B cell (primary cell): Measurements from ENCODE around the gene PHIP. TPM values are rescaled to one million over a fixed set of nuclear protein-coding genes. Genes with fewer than 3 reads are reported as not detected.

Experiments
- ATAC-seq: fragments of 200-7000 bp; cut with Tn5 transposase; one replicate; pipeline ENCODE4 v1.10.0; 2021; ENCODE audit warnings: low read depth, mild to moderate bottlenecking, moderate number of reproducible peaks, moderate library complexity
- CTCF ChIA-PET: fragments of 350-600 bp; sonication (Branson Sonifier 250); formaldehyde crosslinking; loops from one replicate; lab custom pipeline; 2021; ENCODE audit warnings: antibody characterized with exemption, inconsistent platforms; lab: Charles Lee
- POLR2A ChIA-PET: fragments of 350-600 bp; sonication (Branson Sonifier 250); formaldehyde crosslinking; loops from one replicate; lab custom pipeline; 2021; ENCODE audit warnings: antibody characterized with exemption; lab: Charles Lee
- DNase-seq: peaks from one replicate; pipeline ENCODE4 v3.0.0; 2013
- H2AFZ ChIP-seq: 2 replicates; pipeline ENCODE4 v1.6.1; 2012; ENCODE audit warnings: mild to moderate bottlenecking, low read depth, low read length; ENCODE audit not compliant: insufficient read depth, poor library complexity, severe bottlenecking
- H3K27ac ChIP-seq, 2 donors: 1 replicate in 1 of 2; 2 replicates in 1 of 2; pipeline ENCODE4 v1.5.1; 2012 to 2013; ENCODE audit warnings: low read length in 2 of 2, mild to moderate bottlenecking in 2 of 2, moderate library complexity in 1 of 2
- H3K27me3 ChIP-seq, 4 experiments: fragments of 200-600 bp in 1 of 4; sonication (generic) in 1 of 4; replicated peaks in 1 of 4; 1 replicate in 2 of 4; 2 replicates in 2 of 4; pipeline versions ENCODE4 v1.6.1 to v1.7.0; 2013 to 2016; ENCODE audit warnings: low read length in 3 of 4, mild to moderate bottlenecking in 2 of 4, mixed read lengths in 1 of 4, moderate library complexity in 1 of 4; ENCODE audit not compliant: insufficient read depth in 4 of 4, control insufficient read depth in 3 of 4; ENCODE audit errors: control extremely low read depth in 1 of 4
- H3K36me3 ChIP-seq, 2 experiments: replicated peaks in 1 of 2; 1 replicate in 1 of 2; 2 replicates in 1 of 2; pipeline versions ENCODE4 v1.6.1 to v1.7.1; 2013; ENCODE audit warnings: low read length in 1 of 2; ENCODE audit not compliant: insufficient read depth in 2 of 2, control insufficient read depth in 1 of 2; ENCODE audit errors: control extremely low read depth in 1 of 2, extremely low read depth in 1 of 2
- H3K4me1 ChIP-seq, 2 donors: fragments of 200-600 bp in 1 of 2; sonication (generic) in 1 of 2; 1 replicate in 1 of 2; 2 replicates in 1 of 2; pipeline versions ENCODE4 v1.5.1 to v1.6.1; 2013 to 2017; ENCODE audit warnings: low read length in 2 of 2; ENCODE audit not compliant: control insufficient read depth in 2 of 2, insufficient read depth in 2 of 2
- H3K4me2 ChIP-seq: replicated peaks from 2 replicates; pipeline ENCODE3; 2012; ENCODE audit warnings: mild to moderate bottlenecking, low read depth, low read length; ENCODE audit not compliant: poor library complexity, severe bottlenecking
- H3K4me3 ChIP-seq, 5 experiments: fragments of 200-600 bp in 1 of 5; sonication (generic) in 1 of 5; 1 replicate in 3 of 5; 2 replicates in 2 of 5; pipeline versions ENCODE4 v1.5.1 to v1.7.0; 2011 to 2016; ENCODE audit warnings: low read length in 4 of 5, mild to moderate bottlenecking in 4 of 5, low read depth in 2 of 5, control low read depth in 1 of 5, moderate library complexity in 1 of 5; ENCODE audit not compliant: insufficient read depth in 1 of 5; ENCODE audit errors: control extremely low read depth in 1 of 5, extremely low read depth in 1 of 5
- H3K79me2 ChIP-seq: fragments of 200-600 bp; sonication (generic); one replicate; pipeline ENCODE4 v1.6.0; 2016; ENCODE audit warnings: low read length; ENCODE audit not compliant: control insufficient read depth, insufficient read depth
- H3K9ac ChIP-seq: fragments of 200-600 bp; sonication (generic); 2 replicates; pipeline ENCODE4 v1.6.1; 2017; ENCODE audit warnings: mild to moderate bottlenecking, low read length, moderate library complexity
- H3K9me3 ChIP-seq, 3 donors: one replicate each; pipeline versions ENCODE4 v1.6.1 to v1.7.1; 2013; ENCODE audit warnings: low read length in 2 of 3; ENCODE audit not compliant: control insufficient read depth in 2 of 3, insufficient read depth in 1 of 3; ENCODE audit errors: control extremely low read depth in 1 of 3
- H4K20me1 ChIP-seq: 2 replicates; pipeline ENCODE4 v1.6.0; 2012; ENCODE audit warnings: mild to moderate bottlenecking, low read length; ENCODE audit not compliant: insufficient read depth, control insufficient read depth, poor library complexity, severe bottlenecking
- H3K27ac Mint-ChIP-seq: one replicate; pipeline ENCODE4 v1.8.0; 2021; ENCODE audit warnings: mixed read lengths
- H3K27me3 Mint-ChIP-seq: one replicate; pipeline ENCODE4 v1.8.0; 2021; ENCODE audit warnings: mixed read lengths
- H3K4me1 Mint-ChIP-seq: one replicate; pipeline ENCODE4 v1.8.0; 2021; ENCODE audit warnings: mixed read lengths
- H3K4me3 Mint-ChIP-seq: one replicate; pipeline ENCODE4 v1.8.0; 2021; ENCODE audit warnings: mixed read lengths
- H3K9me3 Mint-ChIP-seq: one replicate; pipeline ENCODE4 v1.8.0; 2022; ENCODE audit warnings: mixed read lengths; ENCODE audit not compliant: insufficient read depth
- CTCF ChIP-seq: fragments of 200-600 bp; IDR thresholded peaks from one replicate; pipeline ENCODE4 v1.8.0; 2022; ENCODE audit warnings: antibody characterized with exemption, mild to moderate bottlenecking
- EZH2 ChIP-seq: IDR thresholded peaks from 2 replicates; pipeline ENCODE4 v1.6.1; 2012; ENCODE audit warnings: borderline replicate concordance, low read depth, mild to moderate bottlenecking, moderate library complexity, low read length; ENCODE audit not compliant: insufficient read depth, poor library complexity, severe bottlenecking
- WGBS: methylation state at CpG from one replicate; pipeline ENCODE4 v1.1.5; 2013; ENCODE audit warnings: missing lambda C conversion rate; ENCODE audit not compliant: insufficient coverage; 5-methylcytosine and 5-hydroxymethylcytosine counted together
- intact Hi-C: fragments of 100-400 bp; cut with micrococcal nuclease; formaldehyde crosslinking; loops from one replicate; pipeline ENCODE4 v1.10.0; 2022
- polyA plus RNA-seq: library from polyadenylated mRNA; depleted of rRNA; stranded (reverse); fragments of >200 nt; gene quantifications from 2 replicates; pipeline ENCODE4 v1.2.3, GENCODE V29; 2012
- total RNA-seq, 2 donors: library from RNA; stranded (reverse); fragments of 120-200 nt in 1 of 2; gene quantifications; 1 replicate in 1 of 2; 2 replicates in 1 of 2; pipeline versions ENCODE4 v1.2.3 to v1.2.4, GENCODE V29; 2013 to 2022

PHIP gene
- total and polyA plus RNA-seq, 2 donors (not counting 1 experiment from before 2014, with no cell fraction given), result 7.4 to 52.7 TPM

GRCh38 chr6:79101164-79101563, 23.1 kb upstream of the PHIP start:
- intact Hi-C loops, result no loop called here

GRCh38 chr6:79100304-79100703, 22.2 kb upstream of the PHIP start:
- Histone ChIP-seq H3K27me3 (peaks cover 0 to 6% (median 2%) of the 10 kb centered on the region in 4 experiments), H3K4me3 (no peak overlapping the region), H3K4me1 (no peaks in the 10 kb centered on the region), H3K9ac (no peak overlapping the region), H3K4me2 (no peak overlapping the region), H3K36me3 (no peaks in the 10 kb centered on the region), H3K9me3 (peaks cover 0 to 1% (median 0%) of the 10 kb centered on the region in 3 donors), H3K79me2 (no peaks in the 10 kb centered on the region), H4K20me1 (no peaks in the 10 kb centered on the region), H2AFZ (no peak overlapping the region), H3K27ac (no peak overlapping the region)
- Mint-ChIP-seq H3K4me3 (no peak overlapping the region), H3K4me1 (no peaks in the 10 kb centered on the region), H3K27ac (no peak overlapping the region), H3K27me3 (peaks cover 22% of the 10 kb centered on the region), H3K9me3 (peaks cover 2% of the 10 kb centered on the region)
- ATAC-seq (no peak), DNase-seq (no peak)
- intact Hi-C loops, result no loop called here
- no CpG with 5 or more reads among the region's 2 CpGs for WGBS
- CTCF ChIA-PET, result no interaction called here
- no peak for TF ChIP-seq CTCF
- TF ChIP-seq EZH2, result no peak
- POLR2A ChIA-PET, result no interaction called here

More at GRCh38 chr6:79101164-79101563, 23.1 kb upstream of the PHIP start:
- no peaks in the 10 kb centered on the region for H3K4me1 ChIP-seq
- peaks cover 0 to 1% (median 0%) of the 10 kb centered on the region in 3 donors for H3K9me3 ChIP-seq
- Mint-ChIP-seq H3K27ac (no peak overlapping the region), H3K9me3 (peaks cover 2% of the 10 kb centered on the region), H3K4me3 (no peak overlapping the region), H3K27me3 (peaks cover 22% of the 10 kb centered on the region), H3K4me1 (no peaks in the 10 kb centered on the region)
- H3K79me2 ChIP-seq, result no peaks in the 10 kb centered on the region
- peaks cover 0 to 6% (median 2%) of the 10 kb centered on the region in 4 experiments for H3K27me3 ChIP-seq
- DNase-seq (no peak), ATAC-seq (no peak)
- TF ChIP-seq EZH2, result no peak
- TF ChIP-seq CTCF, result no peak
- H3K4me3 ChIP-seq, result no peak overlapping the region
- H3K27ac ChIP-seq, result no peak overlapping the region
- no peaks in the 10 kb centered on the region for H4K20me1 ChIP-seq
- no peak overlapping the region for H2AFZ ChIP-seq
- H3K9ac ChIP-seq, result no peak overlapping the region
- no peak overlapping the region for H3K4me2 ChIP-seq
- POLR2A ChIA-PET, result no interaction called here
- no peaks in the 10 kb centered on the region for H3K36me3 ChIP-seq
- WGBS, result 85% methylated on average over 2 of the region's 2 CpGs
- CTCF ChIA-PET, result no interaction called here
